22Rv1 (cell line): ENCODE data around the gene GALNT18.

ENCODE experiments used
- ZFX ChIP-seq: fragments of 450-650 bp; IDR thresholded peaks from 2 replicates; pipeline ENCODE4 v1.6.1; 2017; ENCODE audit warnings: antibody characterized with exemption, borderline replicate concordance
- TF ChIP-seq, protein P1 (sequence below): fragments of 450-650 bp; IDR thresholded peaks from 2 replicates; pipeline ENCODE4 v1.5.1; 2017; ENCODE audit warnings: mild to moderate bottlenecking

DNA sequence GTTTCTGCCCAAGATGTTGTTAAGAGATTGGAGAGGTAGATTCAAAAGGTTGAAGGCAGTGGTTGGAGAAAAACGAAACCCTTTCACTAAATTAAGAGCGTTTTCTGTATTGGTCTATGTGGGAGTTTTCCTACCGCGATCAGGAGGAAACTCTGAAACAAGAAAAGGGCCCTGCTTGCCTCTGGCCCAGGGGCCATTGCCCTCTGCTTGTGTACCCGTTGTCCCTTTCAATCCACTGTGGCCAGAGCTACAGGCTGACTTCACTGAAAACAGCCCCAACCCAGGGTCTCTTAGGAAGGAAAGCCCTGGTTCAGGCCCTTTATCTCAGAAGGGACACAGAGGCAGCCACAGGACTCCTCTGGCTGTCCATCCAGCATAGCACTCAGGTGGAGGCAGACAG is 367.8 kb downstream of the GALNT18 start:
- TF ChIP-seq, protein P1, sequence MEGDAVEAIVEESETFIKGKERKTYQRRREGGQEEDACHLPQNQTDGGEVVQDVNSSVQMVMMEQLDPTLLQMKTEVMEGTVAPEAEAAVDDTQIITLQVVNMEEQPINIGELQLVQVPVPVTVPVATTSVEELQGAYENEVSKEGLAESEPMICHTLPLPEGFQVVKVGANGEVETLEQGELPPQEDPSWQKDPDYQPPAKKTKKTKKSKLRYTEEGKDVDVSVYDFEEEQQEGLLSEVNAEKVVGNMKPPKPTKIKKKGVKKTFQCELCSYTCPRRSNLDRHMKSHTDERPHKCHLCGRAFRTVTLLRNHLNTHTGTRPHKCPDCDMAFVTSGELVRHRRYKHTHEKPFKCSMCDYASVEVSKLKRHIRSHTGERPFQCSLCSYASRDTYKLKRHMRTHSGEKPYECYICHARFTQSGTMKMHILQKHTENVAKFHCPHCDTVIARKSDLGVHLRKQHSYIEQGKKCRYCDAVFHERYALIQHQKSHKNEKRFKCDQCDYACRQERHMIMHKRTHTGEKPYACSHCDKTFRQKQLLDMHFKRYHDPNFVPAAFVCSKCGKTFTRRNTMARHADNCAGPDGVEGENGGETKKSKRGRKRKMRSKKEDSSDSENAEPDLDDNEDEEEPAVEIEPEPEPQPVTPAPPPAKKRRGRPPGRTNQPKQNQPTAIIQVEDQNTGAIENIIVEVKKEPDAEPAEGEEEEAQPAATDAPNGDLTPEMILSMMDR: no peak
- no peak for TF ChIP-seq ZFX
